ENCODE measurements around the gene MICAL2.

GRCh38 chr11:12097219-12097618 lies 13.2 kb upstream of the MICAL2 start:
- TF ChIP-seq CTCF (IDR thresholded peaks at IDR 0.05 in 4 of 5, conservative IDR thresholded peaks at IDR 0.05 in 1 of 5) (no peak), POLR2A (IDR thresholded peaks at IDR 0.05) (no peak)

All from gastrocnemius medialis (tissue), 4 donors.